HepG2 (cell line): Measurements from ENCODE around the gene OR10W1. TPM values are rescaled to one million over a fixed set of nuclear protein-coding genes. Genes with fewer than 3 reads are reported as not detected.

Experiments
- ATAC-seq: fragments of 200-7000 bp; cut with Tn5 transposase; 3 replicates; pipeline ENCODE4 v1.9.1; 2020; ENCODE audit warnings: mild to moderate bottlenecking, moderate library complexity
- BruUV-seq: library from RNA; stranded (reverse); fragments of 400-500 nt; replicated peaks from 2 replicates; lab custom pipeline; 2021; lab: Mats Ljungman, UMichigan
- CTCF ChIA-PET: fragments of 300-600 bp; formaldehyde crosslinking; extraction: SDS; loops from one replicate; lab custom pipeline; 2021; ENCODE audit warnings: low total read pairs, inconsistent platforms, low intra/inter-chr PET ratio; lab: Yijun Ruan, JAX
- POLR2A ChIA-PET: fragments of 350-600 bp; sonication (Branson Sonifier 250); formaldehyde crosslinking; loops from one replicate; lab custom pipeline; 2020; ENCODE audit warnings: antibody characterized with exemption, inconsistent platforms; lab: Yijun Ruan, JAX
- DNase-seq: peaks from one replicate; pipeline ENCODE4 v3.0.0-alpha.2; 2015; ENCODE audit warnings: low spot score
- FAIRE-seq: peaks from 3 replicates; lab custom pipeline; 2011; peaks lifted over from hg19 to GRCh38; lab: Jason Lieb, UNC
- H2AFZ ChIP-seq: one replicate; pipeline ENCODE4 v1.6.1; 2011; ENCODE audit warnings: low read length, inconsistent platforms
- H3K27ac ChIP-seq: fragments of 300-600 bp; 3 replicates; pipeline ENCODE4 v1.8.0; 2011; ENCODE audit warnings: mixed run types, mild to moderate bottlenecking, mixed read lengths, low read length, inconsistent platforms; ENCODE audit not compliant: insufficient read depth; ENCODE audit errors: extremely low read length
- H3K27me3 ChIP-seq, 2 experiments: fragments of 200-600 bp in 1 of 2; 2 replicates in 1 of 2; 3 replicates in 1 of 2; pipeline versions ENCODE4 v1.6.0 to v1.8.0; 2011; ENCODE audit warnings: low read length in 2 of 2, mild to moderate bottlenecking in 2 of 2, moderate library complexity in 2 of 2, inconsistent platforms in 1 of 2; ENCODE audit not compliant: insufficient read depth in 2 of 2, control insufficient read depth in 1 of 2
- H3K36me3 ChIP-seq, 2 experiments: fragments of 200-600 bp in 1 of 2; replicated peaks in 1 of 2; 2 replicates in 1 of 2; 3 replicates in 1 of 2; pipeline versions ENCODE4 v1.5.1 to v1.8.0; 2011; ENCODE audit warnings: low read length in 2 of 2, inconsistent platforms in 1 of 2; ENCODE audit not compliant: insufficient read depth in 2 of 2, control insufficient read depth in 1 of 2
- H3K4me1 ChIP-seq: 2 replicates; pipeline ENCODE4 v1.5.1; 2012; ENCODE audit warnings: low read length, inconsistent platforms; ENCODE audit not compliant: insufficient read depth
- H3K4me2 ChIP-seq: 2 replicates; pipeline ENCODE4 v1.6.0; 2011; ENCODE audit warnings: low read depth, low read length, inconsistent platforms
- H3K4me3 ChIP-seq, 3 experiments: fragments of 200-600 bp in 1 of 3; sonication (generic), shearing (Covaris generic) in 1 of 3; replicated peaks in 1 of 3; 2 replicates each; pipeline ENCODE4 v1.5.1; 2011 to 2016; ENCODE audit warnings: low read length in 3 of 3, inconsistent platforms in 2 of 3, low read depth in 2 of 3, mild to moderate bottlenecking in 2 of 3, control low read depth in 1 of 3, mixed read lengths in 1 of 3; ENCODE audit not compliant: insufficient read depth in 1 of 3
- H3K79me2 ChIP-seq: one replicate; pipeline ENCODE4 v1.6.1; 2011; ENCODE audit warnings: low read length, inconsistent platforms; ENCODE audit not compliant: insufficient read depth
- H3K9ac ChIP-seq: 2 replicates; pipeline ENCODE4 v1.6.0; 2011; ENCODE audit warnings: mild to moderate bottlenecking, low read depth, low read length, inconsistent platforms; ENCODE audit not compliant: insufficient read depth
- H3K9me3 ChIP-seq: 2 replicates; pipeline ENCODE4 v1.5.1; 2012; ENCODE audit warnings: mild to moderate bottlenecking, low read length
- H4K20me1 ChIP-seq: 2 replicates; pipeline ENCODE4 v1.6.0; 2011; ENCODE audit warnings: inconsistent platforms, mild to moderate bottlenecking, low read length, moderate library complexity; ENCODE audit not compliant: insufficient read depth
- ARNT2 ChIP-seq: sonication (generic); formaldehyde crosslinking; IDR thresholded peaks from 2 replicates; pipeline ENCODE4 v1.8.0; 2022; ENCODE audit warnings: mild to moderate bottlenecking, low read depth, missing genetic modification reagents, moderate library complexity
- FOSL1 ChIP-seq: sonication (generic); formaldehyde crosslinking; IDR thresholded peaks from 2 replicates; pipeline ENCODE4 v1.9.0; 2021; ENCODE audit warnings: missing genetic modification reagents, borderline replicate concordance
- ISL2 ChIP-seq: sonication (generic); formaldehyde crosslinking; IDR thresholded peaks from 2 replicates; pipeline ENCODE4 v1.5.0; 2020; ENCODE audit warnings: missing genetic modification reagents
- ZNF660 ChIP-seq: sonication (generic); formaldehyde crosslinking; IDR thresholded peaks from 2 replicates; pipeline ENCODE4 v1.5.1; 2020; ENCODE audit warnings: mild to moderate bottlenecking, low read depth, missing genetic modification reagents, borderline replicate concordance
- ZNF83 ChIP-seq: sonication (generic); formaldehyde crosslinking; IDR thresholded peaks from 2 replicates; pipeline ENCODE4 v1.4.0; 2020; ENCODE audit warnings: missing genetic modification reagents, mild to moderate bottlenecking, borderline replicate concordance
- WGBS: methylation state at CpG from one replicate; pipeline ENCODE4 v1.1.6; 2017; ENCODE audit warnings: low lambda C conversion rate; 5-methylcytosine and 5-hydroxymethylcytosine counted together
- in situ Hi-C: cut with HindIII; loops from 2 replicates; pipeline ENCODE4 v1.10.0; 2017; ENCODE audit warnings: low pct_unique_long_range_greater_than_20kb; ENCODE audit not compliant: extremely low pct_ligation_motif_present
- intact Hi-C: fragments of 100-400 bp; cut with micrococcal nuclease; formaldehyde crosslinking; loops from one replicate; pipeline ENCODE4 v1.10.0; 2022; ENCODE audit not compliant: unreplicated experiment
- polyA plus RNA-seq, 8 experiments: library from polyadenylated mRNA; depleted of rRNA in 3 of 8; stranded (reverse) in 7 of 8; unstranded in 1 of 8; fragments of >200 nt; fragmentation: Illumina TruSeq in 4 of 8; extraction: Trizol in 4 of 8; gene quantifications; 2 replicates each; pipeline versions ENCODE4 v1.2.1 to v1.2.3, GENCODE V29; 2011 to 2016; ENCODE audit warnings: low read depth in 4 of 8, missing spikeins in 1 of 8, mixed read lengths in 1 of 8; ENCODE audit not compliant: insufficient read depth in 1 of 8
- total RNA-seq, 5 experiments: library from RNA; depleted of rRNA; stranded (reverse); fragments of >200 nt; fragmentation: Illumina TruSeq; extraction: Trizol; gene quantifications; 2 replicates each; pipeline ENCODE4 v1.2.3, GENCODE V29; 2016; ENCODE audit warnings: low read depth in 1 of 5
- TF ChIP-seq, protein P1 (sequence below): sonication (generic); formaldehyde crosslinking; IDR thresholded peaks from 2 replicates; pipeline ENCODE4 v1.4.0; 2020; ENCODE audit warnings: missing genetic modification reagents, borderline replicate concordance
- TF ChIP-seq, protein P2 (sequence below): sonication (generic); formaldehyde crosslinking; IDR thresholded peaks from 2 replicates; pipeline ENCODE4 v1.5.0; 2020; ENCODE audit warnings: missing genetic modification reagents

The OR10W1 gene
- total and polyA plus RNA-seq, 2 of the 13 experiments (the other 11 are each of a cell fraction or from before 2014, with no cell fraction given) = not detected

DNA sequence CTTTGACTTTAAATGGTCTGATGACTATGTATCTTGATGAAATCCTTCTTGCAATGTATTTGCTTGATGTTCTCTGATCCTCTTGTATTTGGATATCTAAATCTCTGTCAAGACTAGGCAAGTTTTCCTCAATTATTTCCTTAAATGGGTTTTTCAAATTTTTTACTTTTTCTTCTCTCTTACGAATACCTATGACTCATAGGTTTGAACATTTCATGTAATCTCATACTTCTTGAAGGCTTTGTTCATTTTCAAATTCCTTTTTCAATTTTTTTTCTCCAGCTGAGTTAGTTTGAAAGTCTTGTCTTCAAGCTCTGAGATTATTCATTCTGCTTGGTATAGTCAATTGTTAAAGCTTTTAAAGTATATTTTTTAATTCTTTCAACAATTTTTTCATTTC, 13.1 kb downstream of the OR10W1 start:
- DNase-seq = no peak
- Histone ChIP-seq H3K9me3 (no peaks in the 10 kb centered on the region), H3K27ac (no peak overlapping the region), H3K4me1 (no peaks in the 10 kb centered on the region), H3K4me2 (no peak overlapping the region), H2AFZ (no peak overlapping the region), H3K36me3 (no peaks in the 10 kb centered on the region), H4K20me1 (no peaks in the 10 kb centered on the region), H3K4me3 (no peak overlapping the region), H3K79me2 (no peaks in the 10 kb centered on the region), H3K9ac (no peak overlapping the region), H3K27me3 (peaks cover 0 to 4% of the 10 kb centered on the region in 2 experiments; a peak in 1 of 5 replicates)
- ChIA-PET CTCF (no interaction called here), POLR2A (no interaction called here)
- no peak for TF ChIP-seq FOSL1
- TF ChIP-seq, protein P1, sequence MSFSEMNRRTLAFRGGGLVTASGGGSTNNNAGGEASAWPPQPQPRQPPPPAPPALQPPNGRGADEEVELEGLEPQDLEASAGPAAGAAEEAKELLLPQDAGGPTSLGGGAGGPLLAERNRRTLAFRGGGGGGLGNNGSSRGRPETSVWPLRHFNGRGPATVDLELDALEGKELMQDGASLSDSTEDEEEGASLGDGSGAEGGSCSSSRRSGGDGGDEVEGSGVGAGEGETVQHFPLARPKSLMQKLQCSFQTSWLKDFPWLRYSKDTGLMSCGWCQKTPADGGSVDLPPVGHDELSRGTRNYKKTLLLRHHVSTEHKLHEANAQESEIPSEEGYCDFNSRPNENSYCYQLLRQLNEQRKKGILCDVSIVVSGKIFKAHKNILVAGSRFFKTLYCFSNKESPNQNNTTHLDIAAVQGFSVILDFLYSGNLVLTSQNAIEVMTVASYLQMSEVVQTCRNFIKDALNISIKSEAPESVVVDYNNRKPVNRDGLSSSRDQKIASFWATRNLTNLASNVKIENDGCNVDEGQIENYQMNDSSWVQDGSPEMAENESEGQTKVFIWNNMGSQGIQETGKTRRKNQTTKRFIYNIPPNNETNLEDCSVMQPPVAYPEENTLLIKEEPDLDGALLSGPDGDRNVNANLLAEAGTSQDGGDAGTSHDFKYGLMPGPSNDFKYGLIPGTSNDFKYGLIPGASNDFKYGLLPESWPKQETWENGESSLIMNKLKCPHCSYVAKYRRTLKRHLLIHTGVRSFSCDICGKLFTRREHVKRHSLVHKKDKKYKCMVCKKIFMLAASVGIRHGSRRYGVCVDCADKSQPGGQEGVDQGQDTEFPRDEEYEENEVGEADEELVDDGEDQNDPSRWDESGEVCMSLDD (CRISPR knock-in tag) = no peak
- TF ChIP-seq ZNF660 = no peak
- 10% methylated on average over 1 of the region's 1 CpG for WGBS
- BruUV-seq = no TSS peak
- no peak for FAIRE-seq
- no peak for ATAC-seq
- in situ Hi-C loops (no loop called here), intact Hi-C loops (no loop called here)

DNA sequence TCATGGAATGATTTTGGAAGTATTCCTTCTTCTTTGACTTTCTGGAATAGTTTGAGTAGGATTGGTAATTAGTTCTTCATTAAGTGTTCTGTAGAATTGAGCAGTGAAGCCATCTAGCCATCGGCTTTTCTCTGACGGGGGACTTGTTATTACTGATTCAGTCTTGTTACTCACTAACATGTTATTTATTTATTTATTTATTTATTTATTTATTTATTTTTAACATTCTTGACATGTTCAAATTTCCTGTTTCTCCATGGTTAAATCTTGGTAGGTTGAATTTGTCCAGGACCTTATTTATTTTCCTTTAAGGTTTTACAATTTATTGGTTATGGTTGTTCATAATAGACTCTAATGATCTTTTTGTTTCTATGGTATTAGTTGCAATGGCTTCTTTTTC, 24.1 kb downstream of the OR10W1 start:
- no peak for ATAC-seq
- in situ Hi-C loops = no loop called here
- TF ChIP-seq ARNT2 = no peak
- TF ChIP-seq, protein P2, sequence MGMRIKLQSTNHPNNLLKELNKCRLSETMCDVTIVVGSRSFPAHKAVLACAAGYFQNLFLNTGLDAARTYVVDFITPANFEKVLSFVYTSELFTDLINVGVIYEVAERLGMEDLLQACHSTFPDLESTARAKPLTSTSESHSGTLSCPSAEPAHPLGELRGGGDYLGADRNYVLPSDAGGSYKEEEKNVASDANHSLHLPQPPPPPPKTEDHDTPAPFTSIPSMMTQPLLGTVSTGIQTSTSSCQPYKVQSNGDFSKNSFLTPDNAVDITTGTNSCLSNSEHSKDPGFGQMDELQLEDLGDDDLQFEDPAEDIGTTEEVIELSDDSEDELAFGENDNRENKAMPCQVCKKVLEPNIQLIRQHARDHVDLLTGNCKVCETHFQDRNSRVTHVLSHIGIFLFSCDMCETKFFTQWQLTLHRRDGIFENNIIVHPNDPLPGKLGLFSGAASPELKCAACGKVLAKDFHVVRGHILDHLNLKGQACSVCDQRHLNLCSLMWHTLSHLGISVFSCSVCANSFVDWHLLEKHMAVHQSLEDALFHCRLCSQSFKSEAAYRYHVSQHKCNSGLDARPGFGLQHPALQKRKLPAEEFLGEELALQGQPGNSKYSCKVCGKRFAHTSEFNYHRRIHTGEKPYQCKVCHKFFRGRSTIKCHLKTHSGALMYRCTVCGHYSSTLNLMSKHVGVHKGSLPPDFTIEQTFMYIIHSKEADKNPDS = no peak
- TF ChIP-seq ISL2 (CRISPR knock-in tag) = no peak
- no peak for TF ChIP-seq ZNF83 (CRISPR knock-in tag)
- Histone ChIP-seq H3K27ac (no peak overlapping the region), H3K4me3 (no peak overlapping the region), H4K20me1 (no peaks in the 10 kb centered on the region), H3K79me2 (no peaks in the 10 kb centered on the region), H3K9me3 (peaks cover 9% of the 10 kb centered on the region; the same call in 1 of the 2 replicates), H3K36me3 (no peaks in the 10 kb centered on the region), H3K4me2 (no peak overlapping the region), H2AFZ (no peak overlapping the region), H3K9ac (no peak overlapping the region), H3K27me3 (no peaks in the 10 kb centered on the region), H3K4me1 (no peaks in the 10 kb centered on the region)
- POLR2A ChIA-PET = no interaction called here
- FAIRE-seq = no peak
- WGBS = 87% methylated on average over 2 of the region's 2 CpGs
- no TSS peak for BruUV-seq
- CTCF ChIA-PET = no interaction called here
- no peak for DNase-seq
- intact Hi-C loops = no loop called here
